HG03108 (cell line): ENCODE data around the gene SMIM1.
"Not testable (repeated sequence)": the region's sequence is repeated elsewhere in the genome, so short reads cannot be mapped to it uniquely, and the experiment has no call there.

Source experiments
- ATAC-seq: cut with Tn5 transposase; IDR thresholded peaks from one replicate; pipeline ENCODE4 v1.9.1; 2021; ENCODE audit warnings: moderate library complexity; ENCODE audit not compliant: unreplicated experiment

Gene SMIM1

DNA sequence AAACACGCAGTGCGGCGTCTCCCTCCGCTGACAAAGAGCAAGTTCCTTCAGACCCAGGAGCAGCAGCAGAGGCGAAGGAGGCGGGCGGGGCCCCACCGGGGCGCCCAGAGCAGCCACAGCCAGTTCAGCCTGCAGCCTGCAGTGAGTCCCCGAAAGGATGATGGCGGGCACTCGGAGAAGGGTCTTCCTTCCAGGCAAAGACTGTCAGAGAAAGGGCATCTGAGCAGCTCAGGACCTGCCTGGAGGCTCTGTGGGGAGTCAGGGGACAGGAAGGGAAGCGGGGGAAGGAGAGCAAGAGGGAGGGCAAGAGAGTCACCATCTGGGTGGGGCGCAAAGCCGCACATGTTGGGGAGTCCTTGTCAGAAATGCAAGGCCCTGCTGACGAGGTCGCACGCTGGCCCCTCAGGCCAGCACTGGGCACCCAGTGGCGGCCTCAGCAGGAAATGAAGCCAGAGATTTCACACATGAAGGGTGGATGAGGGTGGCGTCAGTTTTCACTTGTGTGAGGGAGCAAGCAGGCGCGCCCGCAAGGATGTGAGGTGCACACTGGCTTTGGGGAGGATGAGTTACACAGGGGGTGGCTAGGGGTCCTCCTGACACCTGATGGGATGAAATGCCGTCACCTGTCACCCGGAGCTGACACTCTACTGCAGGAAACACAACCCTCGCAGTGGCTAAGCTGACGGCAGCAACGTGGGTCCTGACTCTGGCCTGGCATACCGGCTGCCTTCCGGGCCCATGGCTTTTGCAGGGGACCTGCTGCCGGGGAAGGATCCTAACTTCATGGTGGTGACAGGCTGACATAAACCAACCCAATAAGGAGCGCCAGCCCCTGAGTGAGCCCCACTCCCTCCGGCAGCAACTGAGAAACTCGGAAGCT is 17.1 kb downstream of the SMIM1 start:
- no peak for ATAC-seq

DNA sequence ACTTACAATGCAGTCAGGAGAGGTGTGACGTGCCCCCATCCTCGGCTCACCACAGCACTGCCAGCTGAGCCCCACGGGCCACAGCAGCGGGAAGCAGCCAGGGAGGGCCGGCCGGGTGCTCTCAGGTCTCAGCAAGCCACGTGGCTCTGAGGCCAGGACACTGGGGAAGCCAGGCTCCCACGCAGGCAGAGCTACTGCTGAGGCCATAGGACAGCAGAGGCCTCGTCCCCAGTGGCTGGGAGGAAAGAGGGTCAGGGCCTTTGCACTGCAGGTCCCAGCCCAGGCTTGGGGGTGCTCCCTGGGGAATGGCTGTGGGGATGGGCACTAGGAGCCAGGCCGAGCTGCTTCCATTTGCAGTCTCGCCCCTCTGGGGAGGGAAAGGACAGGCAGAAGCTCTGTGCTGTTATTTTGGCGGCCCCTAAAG is 18.0 kb downstream of the SMIM1 start:
- no peak for ATAC-seq

DNA sequence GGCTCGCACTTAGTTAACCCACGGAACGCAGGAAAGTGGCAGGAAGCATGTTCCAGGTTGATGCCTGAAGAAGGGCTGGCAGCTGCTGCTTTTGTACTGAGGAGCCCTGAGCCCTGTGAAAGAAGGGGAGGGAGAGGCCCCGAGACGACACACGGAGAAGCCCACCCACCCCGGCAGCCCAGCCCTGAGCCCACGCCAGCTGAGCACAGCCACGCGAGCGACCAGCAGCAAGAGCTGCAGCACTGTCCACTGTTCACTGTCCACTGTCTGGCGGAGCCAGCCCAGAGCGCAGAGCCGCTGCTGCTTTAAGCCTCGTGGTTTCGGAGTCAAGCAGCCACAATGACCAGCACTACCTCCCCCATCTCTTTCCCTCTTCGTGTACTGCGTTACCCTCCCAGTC is 18.4 kb downstream of the SMIM1 start:
- ATAC-seq, result no peak

DNA sequence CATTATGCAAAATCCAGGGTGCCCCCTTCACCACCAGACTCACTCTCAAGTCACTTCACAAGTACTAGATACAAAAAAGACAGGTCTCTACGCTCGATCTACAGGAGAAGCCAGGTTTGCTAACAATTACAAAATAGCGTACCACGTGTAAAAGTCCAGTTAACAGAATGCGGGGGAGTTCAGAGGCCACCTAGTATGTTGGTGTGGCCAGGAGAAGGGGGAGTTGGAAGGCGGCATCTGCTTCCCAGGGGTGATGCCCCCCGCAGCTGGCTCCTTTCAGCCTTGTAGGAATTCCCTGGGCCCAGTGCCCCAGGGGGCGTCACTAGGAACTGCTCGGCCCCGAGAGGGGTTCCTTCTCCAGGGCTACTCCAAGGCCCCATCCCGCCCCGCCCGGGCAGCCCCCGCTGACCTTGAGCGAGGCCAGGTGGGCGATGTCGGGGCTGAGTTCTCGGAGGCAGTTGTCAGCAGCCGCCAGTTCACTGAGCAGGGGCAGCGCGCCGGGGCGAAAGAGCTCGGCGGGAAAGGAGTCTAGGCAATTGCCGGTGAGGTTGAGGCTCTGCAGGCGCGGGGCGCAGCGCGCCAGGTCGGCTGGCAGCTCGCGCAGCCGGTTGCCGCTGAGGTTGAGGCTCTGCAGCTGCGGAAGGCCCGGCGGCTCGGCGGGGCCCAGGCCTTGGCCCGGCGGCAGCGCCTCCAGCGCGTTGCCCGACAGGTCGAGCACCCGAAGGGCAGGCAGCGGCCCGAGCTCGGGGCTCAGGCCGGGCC is 23.1 kb downstream of the SMIM1 start:
- peak; percentile 23 for ATAC-seq

DNA sequence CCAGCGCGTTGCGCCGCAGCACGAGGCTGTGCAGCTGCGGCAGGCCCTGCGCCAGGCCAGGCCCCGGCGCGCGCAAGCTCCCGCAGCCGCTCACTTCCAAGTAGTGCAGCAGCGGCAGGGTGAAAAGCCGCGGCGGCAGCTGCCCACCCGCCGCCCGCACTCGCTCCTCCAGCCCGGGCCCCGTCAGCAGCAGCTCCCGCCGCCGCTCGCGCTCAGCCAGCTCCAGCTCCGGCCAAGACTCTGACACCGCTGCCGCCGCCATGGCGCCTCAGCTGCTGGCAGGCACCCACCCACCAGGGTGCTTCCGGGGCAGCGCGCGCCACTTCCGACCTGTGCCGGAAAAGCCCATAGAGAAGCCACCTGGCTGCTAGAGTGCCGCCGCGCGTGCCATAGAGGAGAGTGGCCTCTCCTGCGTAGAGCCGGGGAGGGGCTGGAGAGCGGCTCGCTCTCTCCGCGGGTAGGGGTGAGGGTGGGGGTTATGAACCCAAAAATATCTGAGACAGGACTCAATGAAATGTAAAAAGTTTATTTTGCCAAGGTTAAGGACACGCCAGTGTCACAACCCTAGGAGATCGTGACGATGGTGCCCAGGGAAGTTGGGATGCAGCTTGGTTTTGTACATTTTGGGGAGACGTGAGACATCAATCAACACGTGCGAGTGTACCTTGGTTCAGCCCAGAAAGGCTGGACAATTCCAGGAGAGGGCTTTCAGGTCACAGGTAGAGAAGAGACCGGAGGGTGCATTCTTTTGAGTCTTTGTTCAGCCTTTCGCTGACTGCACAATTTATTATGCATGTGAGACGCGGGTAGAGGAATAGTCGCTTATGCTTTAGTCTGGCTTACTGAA is 23.9 kb downstream of the SMIM1 start, which contains the start of gene LRRC47:
LRRC47 (minus strand) TSS at position 284 of the 847 bp plus-strand sequence; CDS start at position 262, 22 bp downstream.
- peak; percentile 97 for ATAC-seq

DNA sequence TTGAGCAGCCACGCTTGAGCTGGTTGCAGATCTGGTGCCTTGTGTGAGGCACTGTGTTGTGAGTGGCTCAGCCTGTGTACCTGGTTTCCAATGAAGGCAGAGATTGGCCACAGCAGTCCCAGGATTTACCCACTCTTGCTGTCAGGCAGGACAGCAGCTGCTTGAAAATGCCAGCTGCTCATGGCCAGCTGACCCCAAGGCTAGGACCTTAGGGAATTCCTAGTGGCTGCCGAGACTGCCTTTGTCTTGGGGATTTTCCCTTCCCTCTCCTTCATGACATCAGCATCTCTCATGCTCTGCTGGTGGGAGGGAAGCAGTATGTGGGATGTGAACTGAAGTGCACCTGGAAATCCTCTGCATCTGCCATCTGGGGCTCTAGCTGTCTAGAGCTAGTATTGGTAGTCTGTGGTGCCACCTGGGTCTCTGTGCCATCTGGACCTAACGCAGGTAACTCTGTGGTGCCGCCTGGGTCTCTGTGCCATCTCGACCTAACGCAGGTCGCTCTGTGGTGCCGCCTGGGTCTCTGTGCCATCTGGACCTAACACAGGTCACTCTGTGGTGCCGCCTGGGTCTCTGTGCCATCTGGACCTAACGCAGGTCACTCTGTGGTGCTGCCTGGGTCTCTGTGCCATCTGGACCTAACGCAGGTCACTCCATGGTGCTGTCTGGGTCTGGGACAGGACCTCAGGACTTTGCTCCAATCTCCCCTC is 27.6 kb downstream of the SMIM1 start:
- no peak for ATAC-seq

DNA sequence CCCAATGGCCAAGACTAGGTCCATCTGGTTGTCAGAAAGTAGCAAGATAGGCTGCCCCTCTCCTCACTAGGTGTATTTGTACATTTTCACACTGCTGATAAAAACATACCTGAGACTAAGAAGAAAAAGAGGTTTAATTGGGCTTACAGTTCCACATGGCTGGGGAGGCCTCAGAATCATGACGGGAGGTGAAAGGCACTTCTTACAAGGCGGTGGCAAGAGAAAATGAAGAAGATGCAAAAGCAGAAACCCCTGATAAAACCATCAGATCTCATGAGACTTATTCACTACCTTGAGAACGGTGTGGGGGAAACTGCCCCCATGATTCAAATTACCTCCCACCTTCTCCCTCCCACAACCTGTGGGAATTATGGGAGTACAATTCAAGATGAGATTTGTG is 28.2 kb downstream of the SMIM1 start:
- not testable (repeated sequence) for ATAC-seq

DNA sequence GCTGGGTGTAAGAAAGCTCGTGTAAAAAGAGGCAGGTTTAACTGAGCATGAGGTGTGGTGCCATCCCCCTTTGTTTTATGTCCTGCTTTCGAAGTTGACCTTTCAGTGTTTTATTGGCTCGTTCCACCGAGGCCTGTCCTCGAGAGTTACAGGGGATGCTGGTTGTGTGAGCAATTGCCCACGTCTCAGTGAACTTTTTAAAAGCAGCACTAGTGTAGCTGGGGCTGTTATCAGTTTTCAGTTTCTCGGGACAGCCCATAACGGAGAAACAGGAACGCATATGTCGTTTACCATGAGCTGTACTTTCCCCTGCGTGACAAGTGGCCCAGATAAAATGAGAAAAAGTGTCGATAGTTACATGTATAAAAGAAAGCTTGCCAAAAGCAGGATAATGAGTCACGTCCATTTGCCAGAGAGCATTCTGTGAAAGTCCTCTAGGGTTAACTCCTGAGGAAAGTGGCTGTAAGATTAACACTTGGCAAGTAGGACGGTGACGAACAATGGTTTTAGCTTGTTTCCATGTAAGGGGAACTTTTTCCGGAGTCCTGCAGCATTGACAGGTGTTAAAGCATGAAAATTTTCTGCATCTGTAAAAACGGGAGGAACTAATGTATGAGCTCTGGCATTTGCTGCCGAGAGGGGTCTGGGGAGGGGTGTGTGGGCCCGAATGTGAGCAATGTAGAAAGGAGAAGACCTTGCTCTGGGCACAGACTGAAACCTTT is 31.5 kb downstream of the SMIM1 start:
- no peak for ATAC-seq

DNA sequence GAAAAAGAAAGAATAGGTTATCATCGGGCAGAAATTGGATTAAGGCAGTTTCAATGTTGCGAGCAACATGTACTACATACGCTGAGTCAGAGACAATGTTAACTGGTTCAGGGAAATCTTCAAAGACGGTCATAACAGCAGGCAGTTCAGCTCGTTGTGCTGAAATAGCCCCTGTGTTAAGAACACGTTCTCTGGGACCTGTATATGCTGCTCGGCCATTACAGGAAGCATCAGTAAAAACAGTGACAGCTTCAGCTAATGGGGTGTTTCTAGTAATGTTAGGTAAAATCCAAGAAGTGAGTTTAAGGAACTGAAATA is 32.0 kb downstream of the SMIM1 start:
- not testable (repeated sequence) for ATAC-seq

DNA sequence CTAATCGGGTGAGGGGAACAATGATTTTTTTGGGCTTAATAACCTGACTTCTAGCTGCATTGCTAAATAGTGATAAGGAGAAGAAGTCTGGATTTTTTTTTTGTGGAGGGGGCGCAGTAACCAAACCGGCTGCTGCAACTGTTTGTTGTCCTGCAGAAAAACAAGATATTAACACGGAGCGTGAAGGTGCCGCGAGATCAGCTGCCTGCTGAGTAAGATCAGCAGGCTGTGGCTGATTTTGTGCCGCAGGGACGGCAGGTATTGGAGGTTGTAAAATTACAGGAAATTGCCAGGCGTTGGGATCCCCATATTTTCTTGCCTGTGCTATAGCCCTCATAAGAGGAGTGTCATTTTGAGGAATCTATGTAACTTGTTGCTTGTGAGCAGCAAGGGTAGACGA is 32.5 kb downstream of the SMIM1 start:
- ATAC-seq, result no peak

DNA sequence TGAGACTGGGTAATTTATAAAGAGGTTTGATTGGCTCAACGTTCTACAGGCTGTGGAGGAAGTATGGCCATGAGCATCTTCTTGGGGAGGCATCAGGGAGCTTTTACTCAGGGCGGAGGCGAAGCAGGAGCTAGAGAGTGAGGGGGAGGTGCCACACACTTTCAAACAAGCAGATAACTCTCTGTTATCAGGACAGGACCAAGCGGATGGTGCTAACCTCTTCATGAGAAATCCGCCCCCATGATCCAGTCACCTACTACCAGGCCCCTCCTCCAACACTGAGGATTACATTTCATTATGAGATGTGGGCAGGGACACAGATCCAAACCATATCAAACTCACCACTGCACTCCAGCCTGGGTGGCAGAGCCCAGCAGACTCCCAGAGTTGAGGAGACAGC is 35.2 kb downstream of the SMIM1 start:
- no peak for ATAC-seq

DNA sequence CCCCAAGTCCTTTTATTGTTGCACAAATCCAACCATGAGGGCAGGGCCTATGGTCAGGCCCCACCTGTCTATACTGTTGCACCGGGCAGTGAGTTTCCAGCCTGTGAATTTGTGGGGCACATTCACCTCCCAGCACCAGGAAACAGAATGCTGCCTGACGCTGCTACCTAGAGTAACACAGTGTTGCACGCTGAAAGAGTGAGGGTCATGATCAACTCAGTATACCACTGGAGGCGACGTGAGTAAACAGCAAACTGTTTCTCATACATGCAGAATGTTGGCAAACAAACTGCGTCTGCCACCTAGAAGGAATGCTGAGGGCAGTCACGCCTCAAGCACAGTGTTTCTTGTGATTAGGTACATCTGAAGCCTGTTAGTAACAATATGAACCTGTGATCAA is 37.1 kb downstream of the SMIM1 start:
- ATAC-seq, result no peak

DNA sequence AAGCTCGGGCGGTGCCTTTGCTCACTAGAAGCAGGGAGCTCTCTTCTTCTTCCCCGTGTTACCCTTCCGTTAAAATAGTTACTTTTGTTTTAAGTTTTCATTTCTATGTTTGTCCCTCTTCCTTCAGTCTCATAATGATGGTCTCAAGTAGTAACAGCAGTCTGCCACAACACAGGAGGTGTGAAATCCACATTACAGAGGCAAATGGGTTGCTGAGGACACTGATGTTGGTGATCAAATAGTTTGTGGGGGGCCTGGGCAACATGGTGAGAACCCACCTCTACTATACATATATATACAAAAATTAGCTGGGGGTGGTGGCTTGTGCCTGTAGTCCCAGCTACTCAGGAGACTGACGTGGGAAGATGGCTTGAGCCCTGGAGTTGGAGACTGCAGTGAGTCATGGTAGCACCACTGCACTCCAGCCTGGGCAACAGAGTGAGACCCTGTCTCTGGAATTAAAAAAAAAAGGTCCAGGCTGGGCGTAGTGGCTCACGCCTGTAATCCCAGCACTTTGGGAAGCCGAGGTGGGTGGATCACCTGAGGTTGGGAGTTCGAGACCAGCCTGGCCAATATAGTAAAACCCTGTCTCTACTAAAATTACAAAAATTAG is 37.7 kb downstream of the SMIM1 start:
- ATAC-seq, result not testable (repeated sequence)

DNA sequence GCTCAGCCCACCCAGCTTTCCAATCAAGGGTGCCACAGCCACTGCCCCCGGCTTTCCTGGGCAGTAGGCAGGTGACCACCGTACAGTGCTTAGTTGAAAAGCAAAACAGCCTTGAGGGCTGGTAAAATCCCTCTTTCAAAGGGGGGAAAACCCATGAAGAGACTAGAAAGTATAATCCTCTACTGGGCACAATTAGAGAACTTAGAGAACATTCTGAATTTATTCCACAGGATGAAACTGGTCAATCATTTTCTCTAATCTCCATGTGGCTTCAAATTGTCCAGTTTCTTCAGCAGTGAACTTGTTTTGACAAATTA is 39.0 kb downstream of the SMIM1 start:
- ATAC-seq, result no peak

DNA sequence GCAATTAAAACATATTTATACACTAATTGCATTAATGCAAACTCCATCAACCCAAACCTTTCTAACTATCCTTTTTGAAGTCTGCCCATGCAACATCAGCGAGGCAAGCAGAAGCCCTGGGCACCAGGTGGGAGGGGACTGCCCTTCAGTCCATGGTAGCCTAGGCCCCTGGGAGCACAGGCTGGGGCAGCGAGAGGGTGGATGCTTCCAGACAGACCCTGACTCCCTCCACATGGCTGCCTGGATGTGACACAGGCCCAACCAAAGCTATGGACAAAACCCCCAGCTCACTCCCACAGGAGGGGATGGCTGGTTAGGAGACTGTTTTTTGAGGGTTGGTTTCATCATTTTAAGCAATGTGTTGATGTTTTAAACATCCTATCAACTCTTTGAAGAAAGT is 41.5 kb downstream of the SMIM1 start:
- no peak for ATAC-seq

DNA sequence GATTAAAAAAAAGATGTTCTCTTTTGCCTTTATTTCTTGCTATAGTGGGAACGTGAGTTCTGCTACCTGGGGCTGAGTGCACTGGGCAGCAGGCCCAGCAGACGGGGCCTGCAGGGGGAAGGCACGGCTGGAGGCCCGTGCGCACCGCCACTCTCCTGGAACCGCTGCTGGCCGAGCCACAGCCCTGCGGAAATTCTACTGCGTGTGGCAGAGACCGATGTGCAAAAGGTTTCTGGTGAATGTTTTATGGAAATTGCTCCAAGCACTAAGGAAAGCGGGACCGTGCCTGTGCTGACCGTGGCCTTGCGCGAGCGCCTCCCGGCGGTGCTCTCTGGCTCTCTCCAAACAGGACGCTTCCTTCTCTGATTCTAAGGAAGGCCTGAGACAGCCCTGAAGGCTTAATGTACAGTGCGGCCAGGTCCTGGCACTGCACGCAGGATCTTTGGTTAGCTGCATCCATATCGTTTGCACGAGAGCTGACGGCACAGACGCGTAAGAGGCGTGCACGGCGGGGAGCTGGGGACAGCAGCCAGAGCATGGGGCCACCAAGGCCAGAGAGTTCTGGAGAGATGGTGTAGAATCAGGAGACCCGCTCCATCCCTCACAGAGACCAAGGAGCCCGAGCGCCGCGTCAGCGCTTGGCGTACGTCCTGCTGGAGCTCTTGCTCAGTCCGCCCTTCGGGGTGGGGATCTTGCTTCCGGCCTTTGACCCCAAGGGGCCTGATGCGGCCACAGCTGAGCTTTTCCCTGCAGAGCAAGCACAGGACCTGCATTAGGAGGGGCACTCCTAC is 42.4 kb downstream of the SMIM1 start:
- ATAC-seq, result no peak

DNA sequence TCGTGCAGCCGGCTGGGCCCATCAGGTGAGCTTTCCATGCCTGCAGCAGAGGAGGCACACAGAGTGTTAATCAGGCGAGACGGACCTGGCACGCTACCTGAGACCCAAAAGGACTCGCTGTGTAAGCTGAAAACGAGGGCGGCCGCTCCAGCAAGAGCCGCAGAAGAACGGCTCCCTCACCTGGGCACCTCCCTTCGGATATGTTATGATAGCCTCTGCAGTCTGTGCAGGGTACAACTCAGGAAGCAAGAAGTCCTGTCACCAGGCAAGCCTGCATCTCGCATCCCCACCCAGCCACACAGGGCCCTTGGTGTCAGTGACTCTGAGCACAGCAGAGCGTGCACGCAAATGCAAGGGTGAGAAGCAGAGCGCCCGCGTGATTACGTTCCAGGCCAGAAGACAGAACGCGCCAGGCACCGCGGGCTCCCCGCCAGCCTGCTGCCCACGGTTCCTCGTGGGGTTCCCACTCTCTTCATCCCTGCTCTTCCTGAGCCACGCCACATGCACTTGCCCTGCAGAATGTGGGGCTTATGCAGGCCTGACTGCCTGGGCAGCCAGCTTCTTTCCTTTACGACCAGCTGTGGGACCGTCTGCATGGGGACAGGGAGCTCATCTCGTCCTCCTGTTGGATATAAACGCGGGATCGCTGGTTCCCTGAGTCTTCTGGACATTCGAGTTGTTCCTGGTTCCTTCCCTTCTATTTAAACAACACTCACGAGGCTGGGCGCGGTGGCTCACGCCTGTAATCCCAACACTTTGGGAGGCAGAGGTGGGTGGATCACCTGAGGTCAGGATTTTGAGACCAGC is 44.0 kb downstream of the SMIM1 start:
- ATAC-seq, result no peak

DNA sequence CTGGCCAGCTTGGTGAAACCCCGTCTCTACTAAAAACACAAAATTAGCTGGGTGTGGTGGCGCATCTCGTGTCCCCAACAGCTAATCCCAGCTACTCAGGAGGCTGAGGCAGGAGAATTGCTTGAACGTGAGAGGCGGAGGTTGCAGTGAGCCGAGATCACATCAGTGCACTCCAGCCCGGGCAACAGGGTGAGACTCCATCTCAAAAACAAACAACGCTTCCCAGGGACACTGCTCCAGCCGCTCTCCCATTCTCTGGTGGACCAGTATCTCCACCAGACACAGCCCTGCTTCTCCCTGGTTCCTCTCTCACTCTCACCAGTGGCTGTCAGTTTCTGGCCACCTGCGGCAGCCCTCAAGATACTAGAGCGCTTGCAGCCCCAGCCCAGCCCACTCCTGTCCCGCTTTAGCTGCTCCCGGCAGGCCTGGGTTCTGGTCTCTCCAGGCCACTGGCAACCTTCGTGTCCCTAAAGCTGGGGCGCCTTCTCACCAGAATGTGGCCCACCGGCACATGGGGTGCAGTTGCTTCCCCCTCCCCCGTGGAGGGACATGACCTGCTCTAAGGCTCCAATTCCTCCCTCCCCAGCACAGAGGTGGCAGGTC is 44.7 kb downstream of the SMIM1 start:
- no peak for ATAC-seq
